Regular cardiac myocyte (primary cell): Measurements from ENCODE around the gene ZFYVE21. TPM values are rescaled to one million over a fixed set of nuclear protein-coding genes. Genes with fewer than 3 reads are reported as not detected.

Experiments used
- total RNA-seq: library from RNA; depleted of rRNA; stranded (reverse); fragments of >200 nt; gene quantifications from 2 replicates; pipeline ENCODE4 v1.2.3, GENCODE V29; 2014

ZFYVE21 gene
- 47.1 and 55.0 TPM in 2 replicates for total RNA-seq

GRCh38 chr14:103715052-103716000 lies at the start of gene ZFYVE21, which contains the start of gene XRCC3:
TSS of gene ZFYVE21 (plus strand) at chr14:103715810. CDS start at chr14:103715842, 32 bp downstream.
TSS of gene XRCC3 (minus strand) at chr14:103715451. CDS start at chr14:103711087, 4,364 bp downstream.

Other genes starting within 250 kb of the ZFYVE21 start
- gene CKB, start 193.0 kb upstream of the ZFYVE21 start, total RNA-seq: 14.4 and 24.3 TPM in 2 replicates
- gene TRMT61A, start 186.6 kb upstream of the ZFYVE21 start, total RNA-seq: 6.5 and 11.1 TPM in 2 replicates
- gene BAG5, start 153.2 kb upstream of the ZFYVE21 start, total RNA-seq: 29.3 and 43.3 TPM in 2 replicates
- gene COA8, start 152.8 kb upstream of the ZFYVE21 start, total RNA-seq: 22.8 and 28.0 TPM in 2 replicates
- 230 and 231 TPM in 2 replicates for gene KLC1, start 86.6 kb upstream of the ZFYVE21 start, total RNA-seq
- 2.8 and 23.4 TPM in 2 replicates for gene XRCC3, start 359 bp upstream of the ZFYVE21 start, total RNA-seq
- 2.1 and 7.3 TPM in 2 replicates for gene PPP1R13B, start 131.8 kb downstream of the ZFYVE21 start, total RNA-seq
- gene TDRD9, start 212.6 kb downstream of the ZFYVE21 start, total RNA-seq: 0.58 and 2.5 TPM in 2 replicates
- not detected in 2 replicates for gene RD3L, start 226.7 kb downstream of the ZFYVE21 start, total RNA-seq